KMS-11 (cell line): ENCODE measurements around the gene CLMP.

ENCODE experiments used
- H2AFZ ChIP-seq: fragments of 200-600 bp; sonication (generic); 2 replicates; pipeline ENCODE4 v1.6.1; 2016; ENCODE audit warnings: antibody characterized with exemption, mixed run types, low read depth
- H3K27ac ChIP-seq: fragments of 200-600 bp; sonication (generic); 2 replicates; pipeline ENCODE4 v1.6.1; 2016; ENCODE audit warnings: mild to moderate bottlenecking, mixed run types
- H3K27me3 ChIP-seq: fragments of 200-600 bp; sonication (generic); 2 replicates; pipeline ENCODE4 v1.6.1; 2017; ENCODE audit warnings: mild to moderate bottlenecking, low read depth, mixed run types, moderate library complexity; ENCODE audit not compliant: insufficient read depth
- H3K36me3 ChIP-seq: fragments of 200-600 bp; sonication (generic); 2 replicates; pipeline ENCODE4 v1.6.1; 2017; ENCODE audit warnings: mild to moderate bottlenecking, mixed run types; ENCODE audit not compliant: insufficient read depth
- H3K4me1 ChIP-seq: fragments of 200-600 bp; sonication (generic); 2 replicates; pipeline ENCODE4 v1.6.1; 2016; ENCODE audit warnings: mild to moderate bottlenecking, low read depth, mixed run types; ENCODE audit not compliant: poor library complexity, severe bottlenecking
- H3K4me2 ChIP-seq: fragments of 200-600 bp; sonication (generic); 2 replicates; pipeline ENCODE4 v1.7.0; 2016; ENCODE audit warnings: mild to moderate bottlenecking, mixed run types
- H3K4me3 ChIP-seq: fragments of 200-600 bp; sonication (generic); IDR thresholded peaks from 2 replicates; pipeline ENCODE4 v1.6.1; 2017; ENCODE audit warnings: low read depth, low read length, mixed read lengths; ENCODE audit not compliant: insufficient read depth
- H3K79me2 ChIP-seq: fragments of 200-600 bp; sonication (generic); 2 replicates; pipeline ENCODE4 v1.6.1; 2016; ENCODE audit warnings: low read depth, mixed run types; ENCODE audit not compliant: insufficient read depth
- H3K9ac ChIP-seq: fragments of 200-600 bp; sonication (generic); 2 replicates; pipeline ENCODE4 v1.6.1; 2016; ENCODE audit warnings: mild to moderate bottlenecking, mixed run types
- H4K20me1 ChIP-seq: fragments of 200-600 bp; sonication (generic); 2 replicates; pipeline ENCODE4 v1.6.1; 2016; ENCODE audit warnings: mild to moderate bottlenecking, mixed run types; ENCODE audit not compliant: insufficient read depth
- CTCF ChIP-seq: fragments of 200-600 bp; sonication (generic); conservative IDR thresholded peaks from 2 replicates; pipeline ENCODE4 v1.6.1; 2017; ENCODE audit warnings: low read depth, mild to moderate bottlenecking, antibody characterized with exemption, low read length, moderate library complexity, mixed read lengths

CLMP gene

GRCh38 chr11:123193742-123194141 lies 1.3 kb downstream of the CLMP start:
- Histone ChIP-seq H3K9ac (no peak overlapping the region), H4K20me1 (no peaks in the 10 kb centered on the region), H2AFZ (no peak overlapping the region), H3K36me3 (no peaks in the 10 kb centered on the region), H3K79me2 (no peaks in the 10 kb centered on the region), H3K4me2 (no peak overlapping the region), H3K27ac (no peak overlapping the region), H3K4me1 (no peaks in the 10 kb centered on the region), H3K4me3 (no peak overlapping the region), H3K27me3 (no peaks in the 10 kb centered on the region)
- TF ChIP-seq CTCF: no peak

- H3K4me3 ChIP-seq: no peak overlapping the region
- no peaks in the 10 kb centered on the region for H4K20me1 ChIP-seq
- no peaks in the 10 kb centered on the region for H3K79me2 ChIP-seq
- no peak overlapping the region for H3K9ac ChIP-seq
- no peak overlapping the region for H3K27ac ChIP-seq
- no peak overlapping the region for H2AFZ ChIP-seq
- H3K36me3 ChIP-seq: no peaks in the 10 kb centered on the region
- no peak for TF ChIP-seq CTCF
- H3K4me2 ChIP-seq: no peak overlapping the region
- H3K27me3 ChIP-seq: no peaks in the 10 kb centered on the region
- H3K4me1 ChIP-seq: no peaks in the 10 kb centered on the region
These were observed 3.1 kb downstream of the CLMP start for GRCh38 chr11:123191939-123192338.

- H3K27me3 ChIP-seq: no peaks in the 10 kb centered on the region
- no peak overlapping the region for H3K4me2 ChIP-seq
- H3K79me2 ChIP-seq: no peaks in the 10 kb centered on the region
- no peaks in the 10 kb centered on the region for H3K36me3 ChIP-seq
- H4K20me1 ChIP-seq: no peaks in the 10 kb centered on the region
- H3K27ac ChIP-seq: no peak overlapping the region
- no peak overlapping the region for H3K9ac ChIP-seq
- H3K4me1 ChIP-seq: no peaks in the 10 kb centered on the region
- H2AFZ ChIP-seq: no peak overlapping the region
- no peak for TF ChIP-seq CTCF
- H3K4me3 ChIP-seq: no peak overlapping the region
These were observed 4.5 kb downstream of the CLMP start for GRCh38 chr11:123190518-123190917.

- no peak overlapping the region for H3K9ac ChIP-seq
- no peaks in the 10 kb centered on the region for H3K27me3 ChIP-seq
- H2AFZ ChIP-seq: no peak overlapping the region
- no peaks in the 10 kb centered on the region for H3K4me1 ChIP-seq
- H3K27ac ChIP-seq: no peak overlapping the region
- H4K20me1 ChIP-seq: no peaks in the 10 kb centered on the region
- no peak for TF ChIP-seq CTCF
- H3K4me3 ChIP-seq: no peak overlapping the region
- H3K4me2 ChIP-seq: no peak overlapping the region
- H3K79me2 ChIP-seq: no peaks in the 10 kb centered on the region
- no peaks in the 10 kb centered on the region for H3K36me3 ChIP-seq
These were observed 6.4 kb downstream of the CLMP start for GRCh38 chr11:123188508-123189165.
